Measurements from ENCODE around the gene TRAPPC8.

GRCh38 chr18:31831903-31832302, 111.0 kb downstream of the TRAPPC8 start:
- TF ChIP-seq, protein P1, sequence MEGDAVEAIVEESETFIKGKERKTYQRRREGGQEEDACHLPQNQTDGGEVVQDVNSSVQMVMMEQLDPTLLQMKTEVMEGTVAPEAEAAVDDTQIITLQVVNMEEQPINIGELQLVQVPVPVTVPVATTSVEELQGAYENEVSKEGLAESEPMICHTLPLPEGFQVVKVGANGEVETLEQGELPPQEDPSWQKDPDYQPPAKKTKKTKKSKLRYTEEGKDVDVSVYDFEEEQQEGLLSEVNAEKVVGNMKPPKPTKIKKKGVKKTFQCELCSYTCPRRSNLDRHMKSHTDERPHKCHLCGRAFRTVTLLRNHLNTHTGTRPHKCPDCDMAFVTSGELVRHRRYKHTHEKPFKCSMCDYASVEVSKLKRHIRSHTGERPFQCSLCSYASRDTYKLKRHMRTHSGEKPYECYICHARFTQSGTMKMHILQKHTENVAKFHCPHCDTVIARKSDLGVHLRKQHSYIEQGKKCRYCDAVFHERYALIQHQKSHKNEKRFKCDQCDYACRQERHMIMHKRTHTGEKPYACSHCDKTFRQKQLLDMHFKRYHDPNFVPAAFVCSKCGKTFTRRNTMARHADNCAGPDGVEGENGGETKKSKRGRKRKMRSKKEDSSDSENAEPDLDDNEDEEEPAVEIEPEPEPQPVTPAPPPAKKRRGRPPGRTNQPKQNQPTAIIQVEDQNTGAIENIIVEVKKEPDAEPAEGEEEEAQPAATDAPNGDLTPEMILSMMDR (IDR thresholded peaks at IDR 0.05) = no peak
- TF ChIP-seq POLR2A (IDR thresholded peaks at IDR 0.05) = no peak
